Lower leg skin (tissue), 3 donors: ENCODE measurements around the gene AP2A1.

ENCODE experiments used
- CTCF ChIP-seq, 3 donors: fragments of 450-650 bp; IDR thresholded peaks; one replicate each; pipeline ENCODE4 v1.5.1; 2016; ENCODE audit warnings: antibody characterized with exemption in 3 of 3, mild to moderate bottlenecking in 3 of 3, moderate library complexity in 2 of 3
- POLR2A ChIP-seq, 2 donors: fragments of 450-650 bp; IDR thresholded peaks; one replicate each; pipeline ENCODE4 v1.6.1; 2016 to 2017; ENCODE audit warnings: antibody characterized with exemption in 2 of 2, mild to moderate bottlenecking in 1 of 2, moderate library complexity in 1 of 2

DNA sequence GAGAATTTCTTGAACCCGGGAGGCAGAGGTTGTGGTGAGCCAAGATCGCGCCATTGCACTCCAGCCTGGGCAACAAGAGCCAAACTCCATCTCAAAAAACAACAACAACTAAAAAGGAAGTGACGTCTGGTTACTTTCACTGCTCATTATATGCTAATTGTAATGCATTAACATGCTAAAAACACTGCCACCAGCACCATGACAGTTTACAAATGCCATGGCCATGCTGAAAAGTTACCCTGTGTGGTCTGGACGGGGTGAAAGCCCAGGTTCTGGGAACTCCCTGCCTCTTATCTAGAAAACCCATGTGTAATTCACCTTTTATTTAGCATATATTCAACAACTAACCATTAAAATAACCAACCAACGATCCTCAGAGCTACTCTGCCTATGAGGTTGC lies 47.8 kb upstream of the AP2A1 start:
- TF ChIP-seq CTCF (IDR thresholded peaks at IDR 0.05): no peak
- no peak for TF ChIP-seq POLR2A (IDR thresholded peaks at IDR 0.05)
